CD4-positive, alpha-beta T cell treated with Interleukin-10 for 1 hour (primary cell): Measurements from ENCODE around the gene ADK.
"Not testable (repeated sequence)": the region's sequence is repeated elsewhere in the genome, so short reads cannot be mapped to it uniquely, and the experiment has no call there.

Experiments
- DNase-seq: peaks from one replicate; pipeline ENCODE4 v3.0.0-alpha.2; 2020

ADK gene

DNA sequence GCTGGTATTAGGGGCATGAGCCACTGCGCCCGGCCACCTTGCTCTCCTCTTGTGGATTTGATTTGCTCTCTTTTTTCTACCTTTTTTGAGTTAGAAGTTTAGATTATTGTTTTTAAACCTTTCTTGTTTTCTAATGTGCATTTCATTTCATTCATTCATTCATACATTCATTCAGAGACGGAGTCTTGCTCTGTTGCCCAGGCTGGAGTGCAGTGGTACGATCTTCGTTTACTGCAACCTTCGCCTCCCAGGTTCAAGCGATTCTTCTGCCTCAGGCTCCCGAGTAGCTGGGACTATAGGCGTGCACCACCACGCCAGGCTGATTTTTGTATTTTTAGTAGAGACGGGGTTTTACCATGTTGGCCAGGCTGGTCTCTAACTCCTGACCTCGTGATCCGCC lies 37.6 kb downstream of the ADK start:
- not testable (repeated sequence) for DNase-seq

DNA sequence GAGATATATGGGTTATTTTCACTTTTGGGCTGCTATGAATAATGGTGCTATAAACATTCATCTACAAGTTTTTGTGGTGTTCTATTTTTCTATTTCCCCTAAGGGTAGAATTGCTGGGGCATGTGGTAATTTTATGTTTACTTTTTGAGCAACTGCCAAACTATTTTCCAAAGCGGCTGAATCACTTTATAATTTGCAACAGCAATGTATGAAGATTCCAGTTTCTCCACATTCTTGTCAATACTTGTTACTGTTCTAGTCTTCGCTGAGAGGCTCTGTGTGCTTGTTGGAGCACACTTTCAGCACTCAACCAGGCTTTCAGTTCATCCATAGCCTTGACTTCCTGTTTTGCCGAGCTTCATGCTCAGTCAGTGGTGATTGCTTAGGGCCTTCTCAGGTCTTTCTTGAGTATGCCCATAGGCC lies 39.0 kb downstream of the ADK start:
- peak; percentile 32 for DNase-seq

DNA sequence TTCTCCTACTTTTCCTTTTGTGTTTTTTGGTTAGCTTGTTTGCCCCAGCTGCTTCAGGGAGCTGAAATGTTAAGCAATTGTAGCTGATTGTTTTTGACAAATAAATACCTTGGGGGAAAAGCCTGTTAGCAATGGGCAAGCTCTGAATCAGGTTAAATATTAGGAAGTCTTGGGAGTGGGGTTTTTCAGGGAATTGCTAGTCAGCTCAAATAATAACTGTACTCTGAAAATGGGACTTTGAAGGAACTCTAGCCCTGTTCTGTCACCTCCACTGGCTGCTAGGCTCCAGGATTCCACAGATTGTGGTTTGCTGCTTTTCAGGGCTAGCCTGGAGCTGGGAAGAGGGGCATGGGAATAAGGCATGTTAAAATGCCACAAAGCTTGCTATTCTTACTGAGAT lies 39.5 kb downstream of the ADK start:
- DNase-seq = no peak

DNA sequence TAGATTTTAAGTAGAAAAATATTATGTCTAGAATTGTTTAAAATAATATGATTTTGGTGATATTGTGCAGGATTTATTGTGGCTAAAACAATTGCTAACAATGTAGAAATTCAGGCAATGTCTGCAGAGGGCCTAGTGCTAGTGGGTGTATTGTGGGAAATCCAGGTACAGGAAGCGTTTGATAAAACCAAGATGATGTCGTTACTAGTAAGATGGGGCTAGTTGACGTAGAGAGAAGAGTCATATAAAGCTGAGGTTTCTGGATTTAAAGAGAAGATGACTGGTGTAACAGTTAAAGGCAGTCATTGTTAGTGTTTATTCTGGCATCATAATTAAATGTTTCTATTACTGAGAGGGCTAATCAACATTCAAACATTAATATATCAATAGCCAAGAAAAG lies 43.5 kb downstream of the ADK start:
- peak; percentile 40 for DNase-seq

DNA sequence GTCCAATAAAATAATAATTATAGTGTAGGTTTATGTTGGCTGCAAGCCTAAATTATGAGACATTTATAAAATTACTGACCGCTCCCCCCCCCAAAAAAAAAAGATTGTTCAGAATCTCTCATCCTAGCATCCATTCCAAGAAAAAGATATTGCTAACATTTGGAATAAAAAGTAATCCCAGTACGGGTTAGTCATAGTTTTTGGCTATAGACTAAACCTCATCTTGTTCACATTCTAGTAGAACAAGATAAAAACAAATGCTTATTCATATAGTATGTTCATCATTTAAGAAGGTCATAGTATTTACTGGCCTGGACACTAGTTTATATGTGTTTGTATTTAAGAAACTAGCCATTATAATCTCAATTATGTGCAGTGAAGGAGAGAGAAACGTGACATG lies 44.0 kb downstream of the ADK start:
- no peak for DNase-seq

DNA sequence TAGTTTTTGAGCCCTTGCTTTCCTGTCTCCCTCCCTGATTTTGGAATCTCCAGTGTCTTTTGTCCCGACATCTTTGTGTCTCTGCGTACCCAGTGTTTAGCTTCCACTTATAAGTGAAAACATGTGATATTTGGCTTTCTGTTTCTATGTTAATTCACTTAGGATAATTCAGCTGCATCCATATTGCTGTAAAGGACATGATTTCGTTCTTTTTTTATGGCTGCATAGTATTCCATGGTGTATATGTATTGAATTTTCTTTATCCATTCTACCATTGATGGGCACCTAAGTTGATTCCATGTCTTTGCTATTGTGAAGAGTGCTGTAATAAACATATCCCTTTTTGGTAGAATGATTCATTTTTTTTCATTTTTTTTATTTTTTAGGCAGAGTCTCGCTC lies 48.3 kb downstream of the ADK start:
- DNase-seq = no peak

DNA sequence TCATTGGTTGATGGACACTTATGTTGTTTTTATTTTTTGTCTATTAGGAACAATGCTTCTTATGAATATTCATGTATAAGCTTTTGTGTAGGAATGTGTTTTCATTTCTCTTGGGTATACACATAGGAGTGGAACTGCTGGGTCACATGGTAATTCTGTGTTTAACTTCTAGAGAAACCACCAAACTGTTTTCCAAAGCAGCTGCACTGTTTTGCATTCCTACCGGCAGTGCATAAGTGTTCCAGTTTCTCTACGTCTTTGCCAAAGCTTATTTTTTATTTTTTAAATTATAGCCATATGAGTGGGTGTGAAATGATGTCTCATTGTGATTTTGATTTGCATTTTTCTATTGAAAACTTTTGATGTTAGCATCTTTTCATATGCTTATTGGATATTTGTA lies 51.3 kb downstream of the ADK start:
- DNase-seq = no peak

DNA sequence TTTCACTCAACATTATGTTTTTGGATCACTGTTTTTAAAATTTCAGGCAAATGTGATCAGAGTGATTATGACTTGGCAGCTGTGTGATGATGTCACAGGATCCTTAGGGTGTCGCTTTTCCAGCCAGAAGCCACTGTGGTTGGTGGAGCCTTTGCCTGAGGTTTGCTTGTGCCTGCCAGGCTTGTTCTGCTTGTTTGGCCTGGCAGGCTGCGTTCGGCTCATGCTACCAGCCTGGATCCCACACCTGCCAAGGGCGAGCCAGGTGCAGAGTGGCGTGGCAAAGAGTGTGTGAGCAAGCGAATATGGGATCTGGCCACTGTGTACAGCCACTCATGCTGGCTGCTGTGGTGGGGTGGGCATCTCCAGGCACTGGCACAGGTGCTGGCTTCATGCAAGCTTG lies 55.7 kb downstream of the ADK start:
- DNase-seq = no peak

DNA sequence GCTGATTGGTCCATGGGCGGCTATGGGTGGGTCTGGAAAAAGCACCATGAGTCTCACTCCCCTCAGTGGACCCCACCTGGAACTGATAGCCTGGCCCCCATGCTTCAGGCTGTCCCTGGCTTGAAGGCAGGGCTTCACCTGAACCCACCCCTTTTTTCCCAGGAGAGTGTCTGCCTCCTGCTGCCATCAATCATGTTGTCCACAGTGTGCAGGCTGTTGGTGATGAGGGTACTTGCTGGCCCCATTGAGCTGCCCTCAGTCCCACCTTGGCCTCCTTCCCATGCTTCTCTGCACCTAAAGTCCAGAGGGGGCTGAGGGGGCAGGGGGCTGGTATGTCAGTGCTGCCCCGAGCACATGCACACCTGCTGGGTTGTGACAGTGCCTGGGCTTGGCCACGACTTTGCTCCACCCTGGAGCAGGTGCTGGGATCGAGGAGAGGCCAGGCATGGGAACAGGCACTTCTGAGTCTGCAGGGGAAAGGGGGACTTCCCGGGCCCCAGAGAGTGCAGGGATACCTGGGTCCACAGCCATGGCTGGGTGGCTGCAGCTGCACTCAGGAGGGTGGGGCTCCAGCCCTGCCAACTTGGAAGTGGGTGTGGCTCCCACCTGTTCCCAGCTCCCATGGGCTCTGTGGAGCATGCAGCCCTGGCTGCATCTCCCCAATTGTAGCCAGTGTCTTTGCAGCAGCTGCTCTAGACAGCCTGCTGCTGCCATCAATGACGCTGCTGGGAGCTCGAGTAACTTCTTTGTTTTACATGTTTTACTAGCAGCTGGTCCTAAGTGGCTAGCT lies 56.9 kb downstream of the ADK start:
- no peak for DNase-seq

DNA sequence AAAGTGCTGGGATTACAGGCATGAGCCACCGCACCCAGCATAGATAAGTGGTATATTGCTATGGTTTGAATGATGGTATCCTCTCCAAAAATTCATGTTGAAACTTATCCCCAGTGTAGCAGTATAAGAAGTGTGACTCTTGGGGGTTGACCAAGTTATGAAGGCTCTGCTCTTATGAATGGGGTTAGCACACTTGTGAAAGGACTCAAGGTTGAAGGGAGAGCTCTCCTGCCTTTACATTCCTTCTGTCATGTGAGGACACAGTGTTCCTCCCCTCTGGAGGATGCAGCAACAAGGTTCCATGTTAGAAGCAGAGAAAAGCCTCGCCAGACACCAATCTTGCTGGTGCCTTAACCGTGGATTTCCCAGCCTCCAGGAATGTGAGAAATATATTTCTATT lies 58.0 kb downstream of the ADK start:
- DNase-seq = no peak

DNA sequence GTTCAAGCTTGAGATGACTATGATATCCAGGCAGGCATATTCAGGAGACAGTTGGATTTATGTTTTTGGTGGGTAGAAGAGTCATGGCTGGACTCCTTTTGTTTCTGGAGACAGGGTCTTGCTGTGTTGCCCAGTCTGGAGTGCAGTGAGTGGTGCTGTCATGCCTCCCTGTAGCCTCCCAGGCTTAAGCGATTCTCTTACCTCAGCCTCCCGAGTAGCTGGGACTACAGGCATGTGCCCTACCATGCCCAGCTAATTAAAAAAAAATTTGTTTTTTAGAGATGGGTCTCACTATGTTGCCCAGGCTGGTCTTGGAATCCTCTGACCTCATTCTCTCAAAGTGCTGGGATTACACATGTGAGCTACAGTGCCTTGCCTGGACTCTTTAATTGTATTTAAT lies 62.0 kb downstream of the ADK start:
- no peak for DNase-seq

DNA sequence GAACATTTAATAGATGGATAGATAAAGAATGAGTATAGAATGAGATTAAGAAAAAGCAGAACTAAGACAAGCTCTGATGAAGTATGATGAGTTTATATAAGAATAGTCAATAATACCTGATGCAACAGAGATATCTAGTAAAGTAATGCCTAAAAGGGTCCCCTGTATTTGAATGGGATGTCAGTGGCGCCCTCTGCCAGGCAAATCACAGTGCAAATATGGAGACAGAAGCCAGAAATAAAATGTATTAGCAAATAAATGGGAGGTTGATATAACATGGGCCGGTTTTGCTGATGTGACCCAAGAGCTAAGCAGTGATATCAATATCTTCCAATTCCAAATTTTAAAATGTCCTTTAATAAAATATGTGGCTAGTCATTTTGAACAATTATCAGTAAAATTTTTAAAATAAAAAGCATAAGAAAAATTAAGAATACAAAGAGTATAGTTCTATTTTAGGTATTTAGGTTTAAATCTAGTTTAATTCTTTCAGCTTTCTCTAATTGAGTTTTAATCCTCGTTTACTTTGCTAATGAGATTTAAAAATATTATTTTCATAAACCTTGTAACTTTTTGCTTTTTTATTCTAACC lies 62.6 kb downstream of the ADK start:
- peak; percentile 64 for DNase-seq

DNA sequence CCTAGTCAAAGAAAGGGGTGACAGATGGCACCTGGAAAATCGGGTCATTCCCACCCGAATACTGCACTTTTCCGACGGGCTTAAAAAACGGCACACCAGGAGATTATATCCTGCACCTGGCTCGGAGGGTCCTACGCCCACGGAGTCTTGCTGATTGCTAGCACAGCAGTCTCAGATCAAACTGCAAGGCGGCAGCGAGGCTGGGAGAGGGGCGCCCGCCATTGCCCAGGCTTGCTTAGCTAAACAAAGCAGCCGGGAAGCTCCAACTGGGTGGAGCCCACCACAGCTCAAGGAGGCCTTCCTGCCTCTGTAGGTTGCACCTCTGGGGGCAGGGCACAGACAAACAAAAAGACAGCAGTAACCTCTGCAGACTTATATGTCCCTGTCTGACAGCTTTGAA lies 66.1 kb downstream of the ADK start:
- DNase-seq = not testable (repeated sequence)

DNA sequence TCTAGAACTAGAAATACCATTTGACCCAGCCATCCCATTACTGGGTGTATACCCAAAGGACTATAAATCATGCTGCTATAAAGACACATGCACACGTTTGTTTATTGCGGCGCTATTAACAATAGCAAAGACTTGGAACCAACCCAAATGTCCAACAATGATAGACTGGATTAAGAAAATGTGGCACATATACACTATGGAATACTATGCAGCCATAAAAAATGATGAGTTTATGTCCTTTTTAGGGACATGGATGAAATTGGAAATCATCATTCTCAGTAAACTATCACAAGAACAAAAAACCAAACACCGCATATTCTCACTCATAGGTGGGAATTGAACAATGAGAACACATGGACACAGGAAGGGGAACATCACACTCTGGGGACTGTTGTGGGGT lies 71.4 kb downstream of the ADK start:
- not testable (repeated sequence) for DNase-seq

DNA sequence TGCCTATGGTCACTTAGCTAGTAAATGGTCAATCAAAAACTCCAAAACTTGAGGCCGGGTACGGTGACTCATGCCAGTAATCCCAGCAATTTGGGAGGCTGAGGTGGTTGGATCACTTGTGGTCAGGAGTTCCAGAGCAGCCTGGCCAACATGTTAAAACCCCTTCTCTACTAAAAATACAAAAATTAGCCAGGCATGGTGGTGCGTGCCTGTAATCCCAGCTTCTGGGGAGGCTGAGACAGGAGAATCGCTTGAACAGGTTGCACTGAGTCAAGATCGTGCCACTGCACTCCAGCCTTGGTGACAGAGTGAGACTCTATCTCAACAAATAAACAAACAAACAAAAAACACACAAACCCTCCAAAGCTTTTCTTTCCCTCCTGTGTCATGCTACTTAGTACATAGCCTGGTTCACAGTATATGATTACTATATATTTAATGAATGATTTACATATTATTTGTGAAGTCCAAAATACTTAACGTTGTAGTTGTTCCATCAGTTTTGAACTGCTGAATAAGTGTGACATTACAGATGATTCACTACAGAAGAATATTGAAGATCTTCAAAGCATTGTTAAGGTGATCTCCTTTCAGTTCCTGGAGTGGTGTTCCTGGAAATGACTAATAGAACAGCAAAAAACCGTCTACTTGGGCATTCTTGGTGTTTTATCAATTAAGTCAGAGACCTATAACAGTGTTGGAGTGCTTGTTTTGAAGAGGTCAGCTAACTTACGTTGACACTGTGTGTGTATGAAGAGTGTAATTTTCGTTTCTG lies 72.9 kb downstream of the ADK start:
- peak; percentile 32 for DNase-seq

DNA sequence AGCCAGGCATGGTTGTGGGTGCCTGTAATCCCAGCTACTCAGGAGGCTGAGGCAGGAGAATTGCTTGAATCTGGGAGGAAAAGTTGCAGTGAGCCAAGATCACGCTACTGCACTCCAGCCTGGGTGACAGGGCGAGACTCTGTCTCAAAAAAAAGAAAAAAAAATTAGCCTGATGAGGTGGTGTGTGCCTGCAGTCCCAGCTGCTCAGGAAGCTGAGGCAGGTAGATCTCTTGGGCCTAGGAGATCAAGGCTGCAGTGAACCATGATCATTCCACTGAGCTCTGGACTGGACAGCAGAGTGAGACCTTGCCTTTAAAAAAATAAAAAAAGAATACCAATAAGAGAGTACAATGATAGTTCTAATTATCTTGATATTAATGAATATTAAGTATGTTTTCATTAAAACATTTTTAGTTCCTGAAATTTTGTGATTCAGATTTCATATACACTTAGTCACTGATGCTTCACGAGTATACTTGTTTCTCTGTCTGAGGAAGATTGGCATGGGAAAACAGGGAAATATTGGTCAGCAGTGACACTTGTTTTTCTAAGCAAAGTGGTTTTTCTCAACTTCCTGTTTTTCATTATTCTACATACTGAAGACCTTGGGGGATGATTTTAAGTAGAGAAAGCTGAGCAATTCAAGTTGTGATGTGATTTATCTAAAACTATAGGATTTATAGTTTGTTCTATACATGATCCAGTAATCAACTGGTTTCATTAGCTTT lies 76.8 kb downstream of the ADK start:
- DNase-seq = peak; percentile 47

DNA sequence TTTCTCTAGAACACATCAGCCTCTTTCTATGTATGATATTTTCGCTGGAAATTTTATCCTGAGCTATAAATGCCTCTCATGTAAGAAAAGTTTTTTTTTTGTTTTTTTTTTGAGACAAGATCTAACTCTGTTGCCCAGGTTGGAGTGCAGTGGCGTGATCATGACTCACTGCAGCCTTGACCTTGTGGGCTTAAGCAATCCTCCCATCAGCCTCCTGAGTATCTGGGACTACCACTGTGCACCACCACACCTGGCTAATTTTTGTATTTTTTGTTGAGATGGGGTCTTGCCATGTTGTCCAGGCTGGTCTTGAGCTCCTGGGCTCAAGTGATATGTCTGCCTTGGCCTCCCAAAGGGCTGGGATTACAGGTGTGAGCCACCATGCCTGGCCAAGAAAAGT lies 80.4 kb downstream of the ADK start:
- no peak for DNase-seq

DNA sequence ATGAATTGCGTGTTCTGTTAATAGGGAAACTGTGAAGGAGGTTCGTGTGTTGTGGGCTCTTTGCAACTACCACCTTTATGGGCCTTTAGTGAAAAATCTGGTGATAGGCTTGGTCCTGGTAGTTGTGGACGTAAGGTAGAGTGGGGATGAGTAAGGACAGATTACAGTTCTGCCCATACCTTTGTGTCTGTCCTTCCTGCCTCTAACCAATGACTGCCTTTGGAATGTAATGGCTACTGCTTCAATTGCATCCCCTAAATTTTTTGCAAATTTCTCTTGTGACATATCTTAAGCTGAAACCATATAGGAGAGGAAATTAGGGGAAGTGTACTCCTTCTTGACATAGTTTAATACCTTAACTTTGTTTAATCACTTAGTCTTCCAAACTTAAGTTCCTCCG lies 82.3 kb downstream of the ADK start:
- DNase-seq = no peak

DNA sequence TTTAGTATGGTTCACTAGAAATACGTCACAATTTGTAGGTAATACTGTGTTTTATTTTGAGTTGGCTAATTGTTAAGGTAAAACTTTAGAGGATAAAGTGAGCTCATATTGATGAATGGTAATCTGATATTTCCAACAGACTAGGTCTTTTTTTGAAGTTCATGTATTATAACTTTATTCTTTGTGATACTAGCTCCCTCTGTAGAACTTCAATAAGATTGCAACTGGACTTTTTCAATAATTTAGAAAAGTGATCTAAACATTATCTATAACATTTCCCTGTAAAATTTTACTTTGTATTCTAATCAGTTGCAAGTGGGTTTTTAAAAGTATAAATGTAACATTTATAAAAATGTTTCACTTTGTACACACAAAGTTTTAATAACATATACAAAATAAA lies 83.5 kb downstream of the ADK start:
- peak; percentile 15 for DNase-seq

DNA sequence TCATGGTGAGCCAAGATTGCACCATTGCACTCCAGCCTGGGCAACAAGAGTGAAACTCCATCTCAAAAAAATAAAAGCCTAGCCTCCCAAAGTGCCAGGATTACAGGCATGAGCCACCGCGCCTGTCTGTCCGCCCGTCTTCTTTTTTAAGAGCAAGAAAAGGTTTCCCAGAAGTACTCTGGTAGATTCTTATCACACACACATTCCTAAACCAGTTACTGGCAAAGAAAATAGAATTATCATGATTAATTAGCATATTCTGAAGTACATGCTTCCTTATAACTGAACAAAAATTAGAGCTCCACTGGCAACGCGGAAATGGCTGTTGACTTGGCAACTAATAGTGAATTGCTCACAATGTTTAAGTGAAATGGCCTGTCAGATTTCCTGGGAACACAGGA lies 87.0 kb downstream of the ADK start:
- DNase-seq = no peak

DNA sequence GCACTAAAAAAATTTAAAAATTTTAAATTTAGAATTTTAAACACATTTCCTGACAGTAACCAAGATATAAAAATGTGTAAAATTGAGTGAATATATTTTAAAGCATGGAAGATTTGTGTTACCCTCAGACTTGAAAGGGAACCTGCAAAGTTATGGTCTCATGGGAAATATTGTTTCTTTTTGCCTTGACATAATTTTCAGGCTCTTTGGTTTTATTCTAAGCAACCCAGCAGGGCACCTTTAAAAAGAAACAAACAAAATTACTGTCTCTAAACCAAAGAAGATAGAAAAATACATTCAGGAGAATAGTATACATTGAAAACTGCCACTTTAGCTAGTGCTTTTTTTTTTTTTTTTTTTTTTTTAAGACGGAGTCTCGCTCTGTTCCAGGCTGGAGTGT lies 87.5 kb downstream of the ADK start:
- DNase-seq = no peak

DNA sequence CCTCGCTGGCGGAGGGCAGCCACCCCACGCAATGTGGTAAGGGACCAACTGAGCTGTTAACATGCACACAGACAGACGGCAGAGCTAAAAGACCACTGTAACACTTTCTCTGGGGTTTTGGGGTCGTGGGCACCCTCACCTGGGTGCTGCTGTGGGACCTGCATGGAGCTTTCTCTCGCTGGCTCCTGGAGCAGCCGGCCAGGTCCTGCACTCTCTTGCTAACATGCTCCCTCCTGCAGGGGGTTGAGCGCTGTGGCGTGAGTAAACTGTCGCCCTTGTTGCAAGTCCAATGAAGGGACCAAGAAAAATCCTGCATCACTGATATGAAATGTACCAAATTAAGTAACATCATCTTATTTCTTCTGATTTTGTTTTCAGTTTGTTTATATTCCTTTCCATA lies 92.0 kb downstream of the ADK start:
- no peak for DNase-seq

DNA sequence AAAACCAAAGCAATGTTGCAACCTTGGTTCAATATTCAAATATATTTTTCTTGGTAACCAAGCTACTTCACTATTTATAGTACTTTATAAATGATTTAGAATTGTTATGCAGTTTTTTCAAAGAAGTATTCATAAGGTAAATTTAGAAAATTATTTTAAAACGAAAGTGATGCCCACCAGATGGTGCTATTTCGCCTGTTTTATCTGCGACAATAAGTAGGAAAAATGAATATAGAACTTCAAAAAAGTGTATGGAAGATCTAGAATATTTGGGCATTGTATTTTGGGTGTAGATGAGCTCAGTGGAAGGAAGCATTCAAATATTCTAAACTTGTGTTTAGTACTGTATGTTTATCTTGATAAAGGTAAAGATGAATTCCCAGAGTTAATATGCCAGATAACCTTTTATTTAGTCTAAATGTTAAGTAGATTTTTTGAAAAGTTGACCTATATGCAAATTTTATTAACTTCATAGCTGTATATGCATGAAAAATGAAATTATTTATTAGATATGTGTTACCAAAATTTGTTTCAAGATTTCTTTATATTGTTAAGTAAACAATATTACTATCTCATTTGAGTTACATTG lies 93.2 kb downstream of the ADK start:
- DNase-seq = peak; percentile 56
